ENCODE data around the gene PPM1L.

Gene PPM1L

GRCh38 chr3:160851629-160852210 lies 95.7 kb downstream of the PPM1L start:
- no peak for DNase-seq (ENCODE audit: low read depth, low spot score)

GRCh38 chr3:160852856-160853255 lies 96.8 kb downstream of the PPM1L start:
- DNase-seq (ENCODE audit: low read depth, low spot score), result no peak

DNA sequence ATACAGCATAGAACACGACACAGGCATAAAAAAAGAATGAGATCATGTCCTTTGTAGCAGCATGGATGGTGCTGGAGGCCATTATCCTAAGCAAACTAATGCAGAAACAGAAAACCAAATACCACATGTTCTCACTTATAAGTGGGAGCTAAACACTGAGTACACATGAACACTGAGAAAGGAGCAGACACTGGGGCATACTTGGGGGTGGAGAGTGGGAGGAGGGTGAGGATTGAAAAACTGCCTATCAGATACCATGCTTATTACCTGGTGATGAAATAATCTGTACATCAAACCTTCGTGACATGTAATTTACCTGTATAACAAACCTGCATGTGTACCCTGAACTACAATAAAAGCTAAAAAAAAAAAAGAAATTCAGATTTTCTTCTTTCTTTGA lies 100.4 kb downstream of the PPM1L start:
- DNase-seq (ENCODE audit: low read depth, low spot score), result no peak

GRCh38 chr3:160857476-160858119 lies 101.6 kb downstream of the PPM1L start:
- DNase-seq (ENCODE audit: low read depth, low spot score), result no peak

DNA sequence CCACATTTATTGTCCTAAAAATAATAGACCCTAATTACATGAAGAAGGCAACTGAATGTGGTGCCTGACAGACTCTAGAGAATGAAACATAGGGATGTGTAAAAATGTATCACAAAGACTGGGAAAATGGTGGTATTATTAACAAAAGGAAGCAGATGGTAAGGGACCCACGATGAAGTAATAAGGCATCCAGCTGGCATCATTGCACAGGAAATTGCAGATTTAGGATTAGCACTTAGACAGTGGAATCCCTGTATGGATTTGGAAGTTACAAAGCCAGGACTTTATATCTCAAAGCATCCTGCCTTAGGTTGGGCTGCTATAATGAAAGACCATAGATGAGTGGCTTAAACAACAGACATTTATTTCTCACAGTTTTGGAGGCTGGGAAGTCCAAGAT lies 104.3 kb downstream of the PPM1L start:
- DNase-seq (ENCODE audit: low read depth, low spot score), result no peak

DNA sequence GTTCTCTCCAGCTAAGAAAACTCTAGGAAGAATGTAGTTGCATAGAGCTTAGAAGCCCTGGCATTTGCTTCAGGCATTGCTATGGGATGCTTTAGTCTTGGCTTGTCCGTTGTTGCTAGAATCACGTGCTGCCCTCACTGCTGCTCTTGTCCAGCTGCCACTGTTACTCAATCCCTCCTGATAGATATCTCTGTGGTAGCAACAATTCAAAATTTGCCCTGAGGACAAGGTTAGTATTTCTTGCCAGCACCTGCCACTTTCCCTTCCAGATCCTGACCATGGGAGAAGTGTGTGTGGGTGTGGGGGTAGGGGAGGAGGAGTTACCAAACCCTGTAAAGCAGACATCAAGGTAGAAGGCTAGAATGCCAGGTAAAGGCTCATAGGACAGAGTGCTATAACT lies 113.8 kb downstream of the PPM1L start:
- no peak for DNase-seq (ENCODE audit: low read depth, low spot score)

DNA sequence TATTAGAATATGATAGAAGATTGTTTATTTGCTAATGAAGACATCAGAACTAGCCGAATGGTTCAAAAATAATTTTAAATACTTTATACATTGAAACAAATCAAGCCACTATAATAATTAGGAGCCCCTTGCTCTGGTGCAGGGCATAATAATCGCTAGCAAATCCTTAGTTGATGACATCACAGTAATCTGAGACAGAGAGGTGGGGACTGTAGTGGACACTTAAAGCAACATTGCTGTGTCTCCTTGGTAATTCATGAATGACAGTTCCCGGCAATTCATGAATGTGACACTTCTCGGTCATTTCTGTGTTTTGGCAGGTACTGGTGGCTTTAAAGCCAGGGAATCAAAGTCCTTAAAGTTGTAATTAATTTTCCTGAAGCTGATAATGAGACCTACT lies 114.3 kb downstream of the PPM1L start:
- DNase-seq (ENCODE audit: low read depth, low spot score), result no peak

GRCh38 chr3:160874736-160875135 lies 118.7 kb downstream of the PPM1L start:
- DNase-seq (ENCODE audit: low read depth, low spot score), result no peak

DNA sequence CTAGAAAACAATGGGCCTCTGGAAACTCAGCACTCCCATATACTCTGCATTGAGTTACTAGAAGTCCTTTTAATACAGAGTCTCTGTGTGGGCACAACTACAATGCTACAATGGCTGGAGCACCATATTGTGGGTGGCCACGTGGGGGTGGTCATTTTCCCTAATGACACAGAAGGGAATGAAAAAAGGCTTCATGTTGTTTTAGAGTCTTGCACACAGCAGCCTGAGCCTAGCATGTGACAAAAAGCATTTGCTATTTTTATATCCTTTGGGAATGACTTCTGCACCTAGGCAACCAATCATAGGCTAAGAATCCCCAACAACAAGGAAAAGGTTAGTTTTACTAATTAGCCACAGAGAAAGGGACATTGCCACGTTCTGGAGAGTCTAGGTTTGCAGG lies 120.6 kb downstream of the PPM1L start:
- no peak for DNase-seq (ENCODE audit: low read depth, low spot score)

- DNase-seq (ENCODE audit: low read depth, low spot score), result no peak
Observed at GRCh38 chr3:160879859-160880258, 123.8 kb downstream of the PPM1L start.

- DNase-seq (ENCODE audit: low read depth, low spot score), result no peak
Observed at GRCh38 chr3:160883373-160883772, 127.3 kb downstream of the PPM1L start.

DNA sequence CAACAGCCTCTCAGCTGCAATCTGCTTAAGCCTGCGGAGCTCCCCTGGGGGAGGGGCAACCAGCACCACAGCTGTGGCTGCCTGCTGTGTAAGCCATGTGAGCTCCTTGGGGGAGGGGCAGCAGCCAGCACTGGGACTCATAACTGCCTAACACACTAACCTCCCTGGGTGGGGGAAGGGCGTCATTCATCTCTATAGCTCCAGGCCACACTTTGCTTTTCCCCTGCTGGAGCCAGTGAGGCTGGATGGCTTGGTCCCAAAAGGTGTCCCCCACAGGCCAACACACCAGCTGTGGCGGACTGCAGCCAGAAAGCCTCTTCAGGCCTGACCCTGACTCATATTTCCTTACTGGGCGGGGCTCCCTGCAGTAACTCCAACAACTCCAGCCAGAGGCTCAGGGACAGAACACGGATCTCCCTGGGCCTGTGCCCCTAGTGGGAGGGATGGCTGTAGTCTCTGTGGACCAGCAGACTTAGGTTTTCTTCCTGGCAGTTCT lies 129.8 kb downstream of the PPM1L start:
- peak; percentile 6 for DNase-seq (ENCODE audit: low read depth, low spot score)

DNA sequence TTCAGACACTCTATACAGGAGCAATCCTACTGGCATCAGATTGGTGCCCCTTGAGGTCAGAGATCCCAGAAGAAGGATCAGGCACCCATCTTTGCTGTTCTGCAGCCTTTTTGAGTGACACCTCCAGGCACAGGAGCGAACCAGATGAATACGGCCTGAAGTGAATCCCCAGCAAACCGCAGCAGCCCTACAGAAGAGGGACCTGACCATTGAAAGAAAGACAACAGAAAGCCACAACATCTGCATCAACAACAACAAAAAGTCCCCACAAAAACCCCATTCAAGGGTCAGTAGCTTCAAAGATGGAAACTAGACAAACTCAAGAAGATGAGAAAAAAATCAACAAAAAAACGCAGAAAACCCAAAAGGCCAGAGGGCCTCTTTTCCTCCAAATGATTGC lies 130.4 kb downstream of the PPM1L start:
- no peak for DNase-seq (ENCODE audit: low read depth, low spot score)

DNA sequence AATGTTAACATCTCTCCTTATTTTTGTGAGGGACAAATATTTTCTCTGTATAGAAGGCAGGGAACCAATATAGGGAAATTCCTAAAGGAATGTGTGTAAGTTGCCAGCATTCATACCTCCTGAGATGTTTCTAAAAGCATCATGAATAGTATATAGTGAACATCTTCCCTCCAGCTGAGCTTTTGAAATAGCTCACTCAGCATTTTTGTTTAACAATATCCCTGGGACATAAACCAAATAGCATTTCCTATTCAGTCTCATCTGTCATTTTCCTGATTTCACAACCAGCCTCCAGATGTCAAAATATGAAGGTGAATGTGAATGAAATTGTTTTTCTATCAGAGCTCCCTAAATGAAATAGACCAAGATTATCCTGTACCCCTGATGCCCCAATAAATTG lies 137.2 kb downstream of the PPM1L start:
- DNase-seq (ENCODE audit: low read depth, low spot score), result no peak

- DNase-seq (ENCODE audit: low read depth, low spot score), result no peak
Observed at GRCh38 chr3:160904691-160905090, 148.7 kb downstream of the PPM1L start.

GRCh38 chr3:160906646-160907045 lies 150.6 kb downstream of the PPM1L start:
- DNase-seq (ENCODE audit: low read depth, low spot score), result no peak

- no peak for DNase-seq (ENCODE audit: low read depth, low spot score)
Observed at GRCh38 chr3:160909917-160910316, 153.9 kb downstream of the PPM1L start.

DNA sequence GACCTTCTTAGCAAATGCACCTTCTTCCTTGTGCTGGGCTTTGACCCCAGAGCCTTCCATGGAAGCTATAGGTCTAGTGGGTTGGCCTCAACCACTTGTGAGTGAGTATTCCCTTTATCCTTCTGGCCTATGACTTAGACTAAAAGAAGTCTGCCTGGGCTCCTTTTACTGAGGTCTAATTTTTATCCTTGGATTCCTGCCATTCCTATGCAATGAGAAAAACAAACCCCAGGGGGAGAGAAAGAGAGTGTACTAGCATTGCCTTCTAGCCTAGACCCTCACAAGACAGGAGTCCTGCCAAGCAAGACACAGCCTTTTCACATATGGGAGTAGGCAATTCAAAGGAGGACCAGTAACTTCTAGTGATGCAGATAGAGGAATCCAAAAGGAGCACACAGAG lies 155.4 kb downstream of the PPM1L start:
- peak; percentile 31 for DNase-seq (ENCODE audit: low read depth, low spot score)

DNA sequence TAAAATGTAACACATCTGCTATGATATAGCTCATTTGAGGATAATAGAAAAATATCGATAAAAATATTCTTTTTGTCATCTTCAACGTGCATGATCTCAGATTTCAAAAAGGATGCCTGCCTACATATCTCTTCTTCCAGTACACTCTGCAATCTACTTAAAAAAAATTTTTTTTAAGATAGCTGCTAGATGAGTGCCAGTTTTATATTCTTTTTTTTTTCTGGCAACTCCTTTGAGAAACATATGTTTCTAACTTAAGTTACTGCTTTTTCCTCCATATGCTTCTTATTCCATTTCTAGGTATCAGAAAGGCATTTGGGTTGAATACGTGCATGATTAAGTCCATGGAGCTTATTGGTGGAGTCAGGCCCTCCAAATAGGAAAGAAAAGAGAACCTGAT lies 160.4 kb downstream of the PPM1L start:
- no peak for DNase-seq (ENCODE audit: low read depth, low spot score)

GRCh38 chr3:160919942-160920341 lies 163.9 kb downstream of the PPM1L start:
- no peak for DNase-seq (ENCODE audit: low read depth, low spot score)

DNA sequence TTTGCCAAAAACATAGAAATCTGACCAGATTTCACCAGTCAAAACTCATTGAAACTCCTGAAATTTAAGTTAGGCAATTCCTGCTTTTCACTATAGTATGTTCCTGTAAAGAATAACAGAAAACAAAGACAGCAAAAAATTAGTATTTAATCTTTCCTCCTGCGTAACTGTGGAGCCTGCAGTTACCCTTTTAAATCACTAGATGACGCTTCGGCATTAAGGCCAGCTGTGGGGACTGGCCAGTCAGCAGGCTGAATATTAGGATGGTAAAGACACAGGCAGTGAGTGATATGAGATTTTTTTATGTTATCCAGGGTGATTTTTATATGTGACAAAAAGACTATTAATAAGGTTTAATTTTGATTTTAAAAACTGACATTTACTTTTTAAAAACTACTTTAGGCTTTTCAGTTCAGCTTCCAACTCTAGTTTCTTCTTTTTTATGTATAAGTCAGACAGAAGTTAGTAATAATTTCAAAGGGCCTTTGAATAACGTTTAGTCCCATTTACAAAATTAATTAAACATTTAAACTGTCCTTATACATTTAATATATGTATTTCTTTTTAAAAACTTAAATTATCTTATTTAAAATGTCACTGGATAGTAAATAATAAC lies 165.1 kb downstream of the PPM1L start:
- DNase-seq (ENCODE audit: low read depth, low spot score), result peak; percentile 73

DNA sequence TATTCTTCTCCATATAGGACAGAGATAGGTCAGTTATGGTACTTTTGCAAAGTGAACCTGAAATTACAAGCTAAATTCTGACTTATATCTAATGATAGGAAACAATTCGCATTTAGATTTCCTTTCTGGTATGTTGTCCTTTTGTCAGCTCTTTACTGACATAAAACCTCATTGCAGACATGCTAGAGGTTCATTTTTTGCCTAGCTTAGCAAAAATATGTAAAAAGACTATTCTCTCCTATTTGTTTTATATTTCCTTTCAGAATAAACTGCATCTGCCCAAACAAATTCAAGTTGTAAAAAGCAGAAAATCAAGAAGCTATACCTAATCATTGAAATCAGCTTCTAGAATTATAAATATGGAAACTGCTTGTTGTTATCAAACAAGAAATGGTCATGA lies 168.7 kb downstream of the PPM1L start:
- DNase-seq (ENCODE audit: low read depth, low spot score), result no peak

DNA sequence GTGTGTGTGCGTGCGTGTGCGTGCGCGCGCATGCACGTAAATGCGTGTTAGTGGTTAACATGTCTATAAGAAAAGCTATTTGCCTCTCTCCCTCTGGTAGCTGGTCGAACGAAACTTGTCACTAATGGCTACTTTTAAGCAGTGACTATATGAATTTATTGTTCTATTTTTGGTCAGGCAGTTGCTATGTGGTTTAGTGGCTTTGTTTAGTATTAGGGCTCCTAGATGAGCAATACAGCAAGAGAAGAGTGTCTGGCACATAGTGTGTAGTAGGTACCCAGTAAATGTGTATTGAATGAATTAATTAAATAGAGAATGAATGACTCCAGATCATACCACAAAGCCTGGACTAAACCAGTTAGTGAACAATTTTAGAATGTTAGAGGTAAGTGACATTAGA lies 171.6 kb downstream of the PPM1L start:
- DNase-seq (ENCODE audit: low read depth, low spot score), result no peak
